GM04504 (cell line): Measurements from ENCODE around the gene CYP2S1.
"Not testable (repeated sequence)": the region's sequence is repeated elsewhere in the genome, so short reads cannot be mapped to it uniquely, and the experiment has no call there.

Experiments used
- DNase-seq: peaks from one replicate; pipeline ENCODE4 v3.0.0-alpha.2; 2012; ENCODE audit warnings: low read depth

Gene CYP2S1

DNA sequence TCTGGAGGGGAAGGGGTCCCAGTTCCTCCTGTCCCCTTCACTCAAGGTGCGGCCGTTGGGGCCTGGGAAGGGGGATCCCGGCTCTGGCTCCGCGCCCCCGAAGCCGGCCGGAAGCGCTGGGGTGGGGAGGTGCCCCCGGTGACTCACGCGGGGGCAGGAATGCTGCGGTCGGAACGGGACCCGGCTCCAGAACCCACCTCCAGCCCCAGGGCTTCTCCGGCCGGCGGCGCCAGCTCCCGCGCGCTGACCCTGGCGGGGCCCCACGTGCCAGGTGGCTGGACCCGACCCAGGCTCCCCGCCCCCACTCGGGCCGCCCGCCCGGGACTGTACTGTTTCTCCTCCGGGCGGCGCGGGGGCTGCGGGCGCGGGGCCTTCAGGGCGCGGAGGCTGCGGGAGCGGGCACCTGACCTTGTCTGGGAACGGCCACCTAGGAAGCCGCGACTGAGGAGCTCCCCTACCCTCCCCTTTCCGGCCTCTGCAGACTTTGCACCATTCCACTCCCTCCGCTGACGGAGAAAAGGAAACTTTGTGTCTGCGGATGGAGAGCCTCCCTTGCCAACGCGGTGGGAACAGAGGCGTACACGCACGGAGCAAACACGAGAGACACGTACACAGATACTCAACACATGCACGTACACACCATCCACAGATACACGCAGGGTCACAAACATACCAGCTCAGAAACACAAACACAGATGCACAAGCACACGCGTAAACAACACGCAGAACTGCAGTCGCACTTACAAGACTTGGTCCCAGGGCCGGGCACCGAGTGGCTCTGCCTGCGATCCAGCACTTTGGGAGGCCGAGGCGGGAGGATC, 33.2 kb downstream of the CYP2S1 start:
- DNase-seq, result peak; percentile 85

GRCh38 chr19:41226874-41227390, 33.9 kb downstream of the CYP2S1 start:
- no peak for DNase-seq

DNA sequence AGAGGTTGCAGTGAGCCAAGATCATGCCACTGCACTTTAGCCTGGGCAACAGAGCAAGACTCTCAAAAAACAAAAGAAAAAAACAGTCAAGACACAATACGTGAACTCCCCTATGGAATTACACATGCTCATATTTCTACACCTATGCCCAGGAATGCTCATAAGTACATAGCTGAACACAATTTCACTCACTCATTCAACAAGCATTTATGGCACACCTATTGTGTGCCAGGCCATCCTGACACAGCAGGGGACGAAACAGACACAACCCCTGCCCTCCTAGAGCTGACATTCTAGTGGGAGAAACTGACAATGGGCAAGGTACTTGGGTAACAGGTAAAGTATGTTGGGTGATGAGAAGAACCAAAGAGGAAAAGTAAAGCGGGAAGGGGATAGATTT, 35.5 kb downstream of the CYP2S1 start:
- DNase-seq, result no peak

DNA sequence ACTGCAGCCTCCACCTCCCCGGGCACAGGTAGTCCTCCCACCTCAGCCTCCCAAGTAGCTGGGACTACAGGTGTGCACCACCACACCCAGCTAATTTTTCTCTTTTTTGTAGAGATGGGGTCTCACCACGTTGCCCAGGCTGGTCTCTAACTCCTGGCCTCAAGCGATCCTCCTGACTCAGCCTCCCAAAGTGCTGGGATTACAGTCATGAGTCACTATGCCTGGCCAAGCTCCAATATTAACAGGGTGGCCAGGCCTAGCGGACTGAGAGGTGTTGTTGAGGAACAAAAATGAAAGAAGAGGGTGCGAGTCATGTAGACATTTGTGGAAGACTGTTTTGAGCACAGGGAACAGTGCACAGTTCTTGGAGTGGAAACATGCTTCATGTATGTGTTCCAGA, 36.3 kb downstream of the CYP2S1 start:
- not testable (repeated sequence) for DNase-seq

DNA sequence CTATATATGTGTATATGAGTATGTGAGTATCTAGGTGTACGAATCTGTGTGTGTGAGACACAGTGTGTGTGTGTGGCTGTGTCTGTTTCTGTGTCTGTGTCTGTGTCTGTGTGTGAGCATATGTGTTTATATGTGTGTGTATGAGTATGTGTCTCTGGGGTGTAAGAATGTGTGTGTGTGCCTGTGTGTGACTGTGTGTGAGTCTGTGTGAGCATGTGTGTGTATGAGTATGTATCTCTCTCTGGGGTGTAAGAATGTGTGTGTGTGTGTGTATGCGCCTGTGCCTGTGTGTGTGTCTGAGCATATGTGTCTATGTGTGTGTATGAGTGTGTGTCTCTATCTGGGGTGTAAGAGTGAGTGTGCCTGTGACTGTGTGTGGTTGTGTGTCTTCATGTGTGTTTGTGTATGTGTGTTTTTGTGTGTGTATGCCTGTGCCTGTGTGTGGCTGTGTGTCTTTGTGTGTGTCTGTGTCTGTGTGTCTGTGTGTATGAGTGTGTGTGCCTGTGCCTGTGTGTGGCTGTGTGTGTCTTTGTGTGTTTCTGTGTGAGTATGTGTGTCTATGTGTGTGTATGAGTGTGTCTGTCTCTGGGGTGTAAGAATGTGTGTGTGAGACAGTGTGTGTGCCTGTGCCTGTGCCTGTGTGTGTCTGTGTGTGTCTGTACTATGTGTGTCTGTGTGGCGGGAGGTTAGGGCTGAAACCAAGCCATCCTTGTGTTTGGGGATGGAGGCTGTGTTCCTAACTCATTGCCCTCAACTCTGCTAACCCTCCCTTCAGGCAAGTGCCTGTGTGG, 37.2 kb downstream of the CYP2S1 start:
- no peak for DNase-seq

- DNase-seq, result no peak
These were observed 39.7 kb downstream of the CYP2S1 start for GRCh38 chr19:41232686-41233085.

DNA sequence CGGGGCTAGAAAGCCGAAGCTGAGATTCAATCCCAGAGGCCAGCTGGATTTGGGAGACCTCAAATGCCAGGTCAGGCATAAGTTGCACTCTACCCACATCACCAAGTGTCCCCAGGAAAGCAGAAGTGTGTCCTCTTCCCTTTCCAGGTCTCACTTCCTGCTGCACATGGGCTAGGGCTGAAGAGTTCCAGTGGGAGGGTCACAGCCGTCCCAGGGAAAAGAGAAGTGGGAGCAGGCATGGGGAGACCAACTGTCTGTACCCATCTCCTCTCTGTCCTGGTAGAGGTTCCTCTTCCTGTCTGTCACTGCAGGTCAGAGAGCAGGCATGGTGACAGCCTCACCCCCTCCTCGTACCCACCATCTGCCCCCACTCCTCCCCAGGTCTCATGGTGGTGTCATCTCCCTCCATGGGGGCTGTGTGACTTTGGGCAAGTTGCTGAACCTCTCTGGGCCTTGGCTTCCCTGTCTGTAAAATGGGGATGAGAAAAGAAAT, 40.8 kb downstream of the CYP2S1 start:
- DNase-seq, result no peak

DNA sequence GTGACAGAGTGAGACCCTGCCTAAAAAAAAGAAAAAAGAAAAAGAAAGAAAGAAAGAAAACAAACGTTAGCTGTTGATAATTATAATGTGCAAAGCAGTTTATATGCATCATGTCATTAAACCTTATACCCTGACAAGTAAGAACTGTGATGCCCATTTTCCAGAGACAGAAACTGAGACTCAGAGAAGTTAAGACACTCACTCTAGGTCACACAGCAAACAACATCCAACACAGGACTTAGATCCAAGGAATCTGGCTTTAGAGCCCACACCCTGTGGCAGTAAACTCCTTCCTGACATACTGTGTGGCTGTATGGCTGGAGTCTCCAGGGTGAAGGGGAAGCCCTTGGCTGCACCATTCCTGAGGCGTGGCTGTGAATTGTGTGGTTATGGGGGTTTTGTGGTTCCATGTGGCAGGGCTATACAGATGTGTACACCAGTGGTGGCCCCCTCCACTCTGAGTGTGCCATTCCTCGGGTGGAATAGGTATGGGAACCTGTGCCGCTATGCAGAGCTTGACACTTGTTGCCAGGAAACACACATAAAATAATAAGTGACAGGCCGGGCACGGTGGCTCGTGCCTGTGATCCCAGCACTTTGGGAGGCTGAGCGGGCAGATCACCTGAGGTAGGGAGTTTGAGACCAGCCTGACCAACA, 41.6 kb downstream of the CYP2S1 start:
- no peak for DNase-seq

DNA sequence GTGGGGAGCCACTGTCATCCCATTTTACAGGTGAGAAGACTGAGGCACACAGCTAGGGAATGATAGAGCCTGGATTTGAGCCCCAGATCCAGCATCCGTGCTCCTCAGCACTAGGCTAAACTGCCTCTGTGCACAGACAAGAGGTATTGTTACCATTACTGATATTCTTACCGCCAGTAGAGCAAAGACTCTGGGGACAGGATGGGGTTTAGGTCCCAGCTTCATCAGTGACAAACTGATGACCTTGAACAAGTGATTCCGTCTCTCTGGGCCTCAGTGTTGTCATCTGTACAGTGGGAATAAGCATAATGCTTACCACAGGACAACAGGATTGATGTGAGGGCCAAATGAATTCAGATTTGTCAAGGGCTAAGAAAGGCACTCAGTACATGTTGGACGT, 42.5 kb downstream of the CYP2S1 start:
- DNase-seq, result no peak

GRCh38 chr19:41238244-41238643, 45.2 kb downstream of the CYP2S1 start:
- DNase-seq, result no peak

DNA sequence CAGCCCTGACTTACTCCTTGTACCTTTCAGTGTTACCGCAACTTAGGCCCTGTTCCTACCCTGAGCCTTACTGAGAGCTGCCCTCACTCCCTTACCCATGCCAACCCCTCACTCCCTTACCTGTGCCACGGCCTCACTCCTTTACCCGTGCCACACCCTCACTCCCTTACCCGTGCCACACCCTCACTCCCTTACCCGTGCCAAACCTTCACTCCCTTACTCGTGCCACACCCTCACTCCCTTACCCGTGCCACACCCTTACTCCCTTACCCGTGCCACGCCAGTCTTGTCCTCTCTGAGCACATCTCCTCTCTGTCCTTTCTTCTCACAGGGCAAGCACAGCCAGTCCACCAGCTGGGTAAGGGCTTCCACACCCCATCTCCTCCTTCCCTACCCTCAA, 46.3 kb downstream of the CYP2S1 start:
- DNase-seq, result no peak

DNA sequence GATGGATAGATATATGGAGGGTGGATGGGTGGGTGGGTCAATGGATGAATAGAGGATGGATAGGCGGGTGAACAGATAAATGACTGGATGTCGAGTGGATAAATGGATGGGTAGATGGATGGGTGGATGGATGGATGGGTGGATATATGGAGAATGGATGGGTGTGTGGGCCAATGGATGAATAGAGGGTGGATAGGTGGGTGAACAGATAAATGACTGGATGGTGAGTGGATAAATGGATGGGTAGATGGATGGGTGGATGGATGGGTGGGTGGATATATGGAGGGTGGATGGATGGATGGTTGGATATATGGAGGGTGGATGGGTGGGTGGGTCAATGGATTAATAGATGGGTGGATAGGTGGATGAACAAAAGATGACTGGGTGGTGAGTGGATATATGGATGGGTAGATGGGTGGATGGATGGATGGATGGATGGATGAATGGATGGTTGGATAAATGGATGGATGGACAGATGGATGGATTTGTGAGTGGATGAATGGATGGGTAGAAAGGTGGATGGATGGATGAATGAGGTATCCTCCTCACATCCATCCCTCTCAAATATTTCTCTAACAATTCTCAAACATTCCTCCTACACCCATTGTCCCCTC, 47.0 kb downstream of the CYP2S1 start:
- DNase-seq, result no peak

GRCh38 chr19:41241859-41242258, 48.8 kb downstream of the CYP2S1 start:
- no peak for DNase-seq

- DNase-seq, result no peak
These were observed 51.1 kb downstream of the CYP2S1 start for GRCh38 chr19:41244117-41244516.

GRCh38 chr19:41245843-41246242, 52.8 kb downstream of the CYP2S1 start:
- no peak for DNase-seq

DNA sequence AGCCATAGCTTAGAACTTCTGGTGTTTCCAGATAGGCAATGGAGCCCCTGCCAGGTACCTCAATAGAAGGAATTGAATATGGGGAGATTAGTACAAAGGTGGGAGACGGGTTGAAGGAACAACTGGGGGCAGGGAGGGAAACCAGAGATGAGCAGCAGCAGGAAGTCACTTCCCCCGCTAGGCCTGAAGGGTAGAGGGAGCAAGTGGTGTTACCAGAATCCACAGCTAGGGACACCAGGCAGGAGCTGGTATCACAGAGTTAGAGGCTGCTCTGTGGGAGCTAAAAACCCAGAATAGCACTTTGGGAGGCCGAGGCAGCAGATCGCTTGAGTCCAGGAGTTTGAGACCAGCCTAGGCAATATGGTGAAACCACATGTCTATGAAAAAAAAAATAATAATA, 55.9 kb downstream of the CYP2S1 start:
- no peak for DNase-seq

GRCh38 chr19:41249707-41250423, 56.8 kb downstream of the CYP2S1 start:
- DNase-seq, result no peak

DNA sequence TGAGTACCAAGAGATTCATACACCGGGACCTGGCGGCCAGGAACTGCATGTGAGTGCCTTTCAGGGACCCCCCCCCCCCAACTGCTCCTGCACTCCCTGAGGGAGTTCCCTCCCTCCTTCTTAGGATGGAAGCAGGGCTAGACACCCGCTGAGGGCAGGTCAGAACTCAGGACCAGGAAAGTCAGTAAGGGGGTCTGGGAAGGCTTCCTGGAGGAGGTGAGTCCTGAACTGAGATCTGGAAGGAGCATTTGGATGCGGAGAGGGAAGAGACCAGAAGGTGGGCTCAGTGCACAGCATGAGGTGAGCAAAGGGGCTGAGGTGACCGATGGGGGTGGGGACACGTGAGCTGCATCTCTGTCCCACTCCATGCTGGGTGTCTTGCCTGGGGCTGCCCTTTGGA, 60.6 kb downstream of the CYP2S1 start:
- DNase-seq, result no peak

- DNase-seq, result no peak
These were observed 62.2 kb downstream of the CYP2S1 start for GRCh38 chr19:41255171-41255570.
